ENCODE measurements around the gene DMBX1.

DMBX1 gene

GRCh38 chr1:46526013-46526690 is 36.5 kb downstream of the DMBX1 start:
- no peak for FAIRE-seq

DNA sequence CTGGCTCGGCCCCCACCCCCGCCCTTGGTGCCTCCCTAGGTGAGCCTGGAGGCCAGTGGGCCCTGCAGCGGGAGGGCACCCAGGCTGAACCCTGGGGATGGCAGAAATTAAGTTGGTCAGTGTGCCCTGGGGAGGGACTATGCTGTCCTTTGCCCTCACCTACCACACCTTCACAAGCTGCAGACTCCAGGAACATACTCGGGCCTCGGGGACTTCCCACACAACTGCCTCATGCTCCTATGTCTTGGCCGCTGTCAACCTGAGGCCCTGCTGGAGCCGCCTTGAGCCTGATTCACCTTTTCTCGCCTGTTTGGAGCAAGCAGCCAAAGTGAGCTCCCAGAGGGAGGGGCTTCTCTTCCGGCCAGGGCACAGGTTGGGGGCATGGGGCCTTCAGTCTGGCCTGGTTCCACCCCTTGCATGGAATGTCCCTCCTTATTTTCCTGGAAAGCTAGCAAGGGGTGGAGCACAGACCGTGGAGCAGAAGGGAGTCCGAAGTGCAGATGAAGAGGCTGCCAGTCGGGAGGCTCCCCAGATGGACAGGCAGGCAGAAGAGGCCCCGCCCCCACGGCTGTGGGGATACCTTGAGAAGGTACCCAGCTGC is 37.2 kb downstream of the DMBX1 start:
- no peak for FAIRE-seq

GRCh38 chr1:46527474-46528296 is 38.0 kb downstream of the DMBX1 start:
- FAIRE-seq = no peak

GRCh38 chr1:46528297-46528955 is 38.8 kb downstream of the DMBX1 start:
- no peak for FAIRE-seq

DNA sequence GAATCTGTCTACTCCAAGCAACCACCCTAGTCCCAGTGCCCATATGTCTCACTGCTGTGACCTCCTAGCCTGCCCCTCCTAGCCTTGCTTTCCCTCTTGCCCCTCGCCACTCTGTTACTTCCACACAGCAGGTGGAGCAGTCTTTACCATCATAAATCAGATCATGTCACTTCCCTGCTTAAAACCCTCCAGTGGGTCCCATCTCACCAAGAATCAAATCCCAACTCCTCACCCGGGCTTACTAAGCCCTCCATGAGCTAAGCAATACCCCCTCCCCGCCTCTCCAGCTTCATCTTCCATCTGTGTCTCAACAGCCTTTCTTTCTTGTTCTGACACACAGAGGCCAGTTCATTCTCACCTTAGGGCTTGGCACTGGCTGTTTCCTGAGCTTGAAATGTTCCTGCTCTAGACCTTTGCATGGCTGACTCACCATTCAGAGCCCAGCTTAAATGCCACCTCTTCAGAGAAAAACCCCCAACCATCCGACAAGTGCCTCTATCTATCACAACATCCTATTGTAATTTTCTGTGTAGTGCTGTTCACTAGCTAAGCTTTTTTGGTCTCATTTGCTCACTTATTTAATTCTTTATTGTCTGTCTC is 39.5 kb downstream of the DMBX1 start:
- no peak for FAIRE-seq

- no peak for FAIRE-seq
These were observed 40.7 kb downstream of the DMBX1 start for GRCh38 chr1:46530311-46530710.

DNA sequence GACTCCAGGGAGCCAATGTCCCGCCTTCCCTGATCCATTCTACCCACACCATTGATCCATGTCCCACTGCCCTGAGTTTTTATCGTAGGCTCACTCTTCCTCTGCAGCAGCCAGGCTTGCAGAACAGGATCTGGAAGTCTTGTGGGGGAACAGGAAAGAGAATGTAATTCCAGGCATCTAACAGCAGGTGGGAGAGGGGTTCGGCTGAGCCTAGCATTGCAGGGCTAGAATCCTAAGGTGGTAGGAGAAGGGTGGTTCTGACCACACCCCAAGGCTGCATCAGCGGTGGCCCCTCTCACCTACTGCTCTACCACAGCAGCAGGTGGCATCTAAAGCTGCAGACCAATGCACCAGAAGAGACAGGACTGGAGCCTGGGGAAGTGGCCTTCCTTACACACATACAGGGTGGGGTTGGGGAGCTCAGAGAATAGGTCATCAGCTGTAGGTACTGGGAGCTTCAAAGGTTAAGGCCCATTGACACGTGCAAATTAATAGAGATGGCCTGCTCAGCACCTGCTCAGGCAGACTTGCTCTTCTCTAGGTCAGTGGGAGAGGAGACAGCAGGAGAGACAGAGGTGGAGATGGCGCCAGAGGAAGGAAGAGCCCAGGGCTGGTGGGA is 41.3 kb downstream of the DMBX1 start:
- no peak for FAIRE-seq

GRCh38 chr1:46532095-46532494 is 42.5 kb downstream of the DMBX1 start:
- no peak for FAIRE-seq

DNA sequence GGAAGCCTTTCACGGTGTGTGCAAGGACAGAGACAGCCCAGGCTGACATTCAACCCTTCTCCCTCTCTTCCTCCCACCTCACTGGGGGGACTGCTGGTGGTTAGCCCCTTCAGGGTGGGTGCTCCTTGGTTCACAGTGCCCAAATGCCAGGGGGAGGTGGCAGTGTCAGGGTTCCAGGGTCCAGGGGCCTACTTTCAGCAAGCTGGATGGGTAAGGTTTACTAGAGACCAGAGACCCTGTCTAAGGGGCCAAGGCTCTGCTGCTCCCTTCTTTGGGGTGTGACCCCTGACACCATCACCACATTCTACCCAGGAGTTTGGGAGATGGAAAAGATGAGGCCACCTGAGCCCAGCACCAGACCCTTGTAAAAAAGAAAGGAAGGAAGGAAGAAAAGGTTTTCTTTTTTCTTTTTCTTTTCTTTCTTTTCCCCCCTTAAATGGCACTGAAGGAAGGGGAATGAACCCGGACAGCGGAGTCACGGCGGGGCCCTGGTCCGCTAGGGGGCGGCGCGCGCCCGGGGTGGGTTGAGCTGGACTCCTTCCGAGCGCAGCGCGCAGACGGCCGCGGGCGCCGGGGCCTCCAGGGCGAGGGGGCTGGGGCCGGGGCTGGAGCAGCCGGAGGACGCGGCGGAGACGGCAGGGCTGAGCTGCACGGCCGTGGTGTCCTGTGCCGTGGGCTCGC is 43.0 kb downstream of the DMBX1 start:
- FAIRE-seq = no peak

DNA sequence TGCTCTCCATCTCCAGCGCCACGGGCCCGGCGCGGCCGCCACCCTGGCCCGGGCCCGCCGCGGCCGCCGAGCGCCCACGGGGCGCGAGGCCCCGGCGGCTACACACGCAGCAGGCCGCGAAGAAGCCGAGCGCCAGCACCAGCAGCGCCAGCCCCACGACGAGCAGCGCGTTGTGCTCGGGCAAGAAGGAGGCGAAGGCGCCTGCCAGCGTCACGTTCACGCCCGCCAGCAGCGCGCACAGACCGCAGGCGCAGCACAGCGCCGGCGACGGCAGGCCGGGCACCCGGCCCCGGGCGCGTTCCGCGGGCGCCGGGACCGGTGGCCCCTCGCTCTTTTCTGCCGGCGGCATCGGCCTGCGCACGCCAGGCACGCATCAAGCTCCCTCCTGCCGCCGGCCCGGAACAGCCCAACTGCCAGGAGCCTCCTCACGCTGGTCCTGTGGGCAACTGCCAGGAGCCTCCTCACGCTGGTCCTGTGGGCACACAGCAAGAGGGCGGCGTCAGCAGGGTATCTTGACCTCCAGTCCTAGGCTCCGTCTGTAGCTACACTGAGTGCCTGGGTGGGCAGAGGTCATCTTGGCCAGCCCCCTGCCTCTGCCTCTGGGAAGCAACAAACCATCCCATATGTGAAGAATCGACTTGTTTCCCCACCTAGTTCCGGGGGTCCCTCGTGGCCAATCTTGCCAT is 43.7 kb downstream of the DMBX1 start:
- FAIRE-seq = no peak

DNA sequence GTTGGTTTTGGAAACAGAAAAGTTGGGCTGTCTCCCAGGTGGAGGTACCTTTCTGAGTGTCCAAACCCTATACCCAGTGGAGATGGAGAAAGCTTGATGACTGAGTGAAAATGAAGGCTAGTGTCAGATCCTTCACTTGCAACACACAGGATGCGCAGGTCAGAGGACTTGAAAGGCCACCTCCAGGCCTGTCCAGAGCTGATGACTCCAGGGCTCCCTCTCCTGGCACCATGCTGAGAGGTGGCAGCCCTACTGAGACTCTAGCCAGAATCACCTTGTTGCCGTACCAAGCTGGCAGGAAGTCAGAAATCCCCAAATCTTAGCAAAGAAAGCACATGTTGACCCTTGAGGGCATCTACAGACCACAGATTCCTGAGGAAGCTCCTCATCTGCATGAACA is 45.4 kb downstream of the DMBX1 start:
- FAIRE-seq = no peak

DNA sequence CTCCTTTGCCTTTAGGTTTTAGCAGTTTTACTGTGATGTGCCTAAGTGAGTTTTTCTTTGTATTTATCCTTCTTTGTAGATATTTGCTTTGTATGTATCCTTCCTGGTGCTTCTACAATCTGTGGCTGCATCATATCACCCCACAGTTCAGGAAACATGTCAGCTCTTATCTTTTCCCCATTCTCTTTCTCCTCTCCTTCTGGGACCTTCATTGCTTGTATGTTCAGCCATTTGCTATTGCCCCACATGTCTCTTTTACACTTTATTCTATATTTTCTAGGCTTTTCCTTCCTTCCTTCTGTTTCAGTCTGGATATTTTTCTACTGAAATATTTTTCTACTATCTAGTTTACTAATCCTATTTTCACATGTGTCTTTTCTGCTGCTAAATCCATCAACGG is 46.9 kb downstream of the DMBX1 start:
- no peak for FAIRE-seq

DNA sequence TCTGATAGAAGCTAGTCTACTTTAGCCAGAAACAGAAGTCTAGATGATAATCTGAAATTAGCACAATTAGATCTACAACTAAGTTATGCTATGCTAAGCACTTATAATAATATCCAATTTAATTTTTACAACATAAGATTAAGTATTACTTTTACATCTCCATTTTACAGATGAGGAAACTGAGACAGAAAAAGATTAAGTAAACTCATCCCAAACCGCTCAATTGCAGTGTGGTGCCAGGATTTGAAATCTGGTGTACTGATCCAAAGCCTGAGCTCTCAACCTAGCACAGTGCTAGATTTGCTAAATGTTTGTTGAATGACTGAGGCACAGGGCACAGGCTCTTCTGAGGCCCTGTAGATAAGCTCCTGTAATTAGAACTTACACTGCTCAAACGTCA is 48.0 kb downstream of the DMBX1 start:
- FAIRE-seq = no peak

DNA sequence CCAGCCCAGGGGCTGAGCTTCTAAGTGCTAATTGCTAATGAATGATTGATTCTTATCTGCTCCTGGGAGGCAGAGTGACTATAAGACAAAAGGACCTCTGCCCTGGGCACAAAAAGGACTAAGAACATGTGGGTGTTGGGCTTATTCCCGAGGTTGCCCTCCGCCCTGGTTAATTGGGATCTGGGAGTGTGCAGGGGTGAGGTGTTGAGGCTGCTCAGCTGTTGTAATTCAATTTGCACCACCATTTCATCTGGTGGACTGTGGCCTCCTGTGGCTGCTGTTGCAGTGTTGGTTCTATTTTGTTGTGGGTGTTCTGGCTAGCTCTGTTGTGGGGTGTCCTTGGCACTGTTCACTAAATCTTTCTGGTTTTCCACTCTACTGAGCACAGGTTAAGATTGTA is 48.5 kb downstream of the DMBX1 start:
- FAIRE-seq = no peak
